Kidney (tissue), 14 donors: ENCODE data around the gene PRRC2B. TPM values are rescaled to one million over a fixed set of nuclear protein-coding genes. Genes with fewer than 3 reads are reported as not detected.

Experiments used
- DNase-seq, 5 donors: peaks; one replicate each; pipeline ENCODE4 v3.0.0-alpha.2; 2013 to 2020
- FAIRE-seq: peaks from 2 replicates; lab custom pipeline; 2012; peaks lifted over from hg19 to GRCh38; lab: Jason Lieb, UNC
- H3K27ac ChIP-seq, 2 donors: one replicate each; pipeline ENCODE4 v1.7.0; 2013; ENCODE audit warnings: low read depth in 2 of 2, low read length in 2 of 2, inconsistent platforms in 1 of 2
- H3K27me3 ChIP-seq: one replicate; pipeline ENCODE4 v1.7.1; 2013; ENCODE audit warnings: low read length, inconsistent platforms; ENCODE audit not compliant: control insufficient read depth, insufficient read depth
- H3K36me3 ChIP-seq, 3 donors: one replicate each; pipeline versions ENCODE4 v1.7.0 to v1.7.1; 2013; ENCODE audit warnings: low read length in 3 of 3, control low read depth in 1 of 3, inconsistent platforms in 1 of 3; ENCODE audit not compliant: insufficient read depth in 3 of 3, control insufficient read depth in 2 of 3
- H3K4me1 ChIP-seq, 3 donors: one replicate each; pipeline versions ENCODE4 v1.7.0 to v1.7.1; 2013; ENCODE audit warnings: low read length in 3 of 3, inconsistent platforms in 1 of 3, low read depth in 1 of 3; ENCODE audit not compliant: control insufficient read depth in 2 of 3, insufficient read depth in 2 of 3
- H3K4me3 ChIP-seq, 3 donors: one replicate each; pipeline versions ENCODE4 v1.7.0 to v1.8.1; 2013; ENCODE audit warnings: low read length in 3 of 3, control low read depth in 1 of 3, inconsistent platforms in 1 of 3
- H3K9ac ChIP-seq, 3 donors: one replicate each; pipeline versions ENCODE4 v1.7.0 to v1.7.1; 2013; ENCODE audit warnings: low read length in 3 of 3, control low read depth in 1 of 3, inconsistent platforms in 1 of 3
- H3K9me3 ChIP-seq, 3 donors: one replicate each; pipeline versions ENCODE4 v1.7.0 to v1.7.1; 2013; ENCODE audit warnings: low read length in 3 of 3, control low read depth in 1 of 3, inconsistent platforms in 1 of 3; ENCODE audit not compliant: control insufficient read depth in 2 of 3, insufficient read depth in 1 of 3
- intact Hi-C: fragments of 100-400 bp; cut with DNase I; formaldehyde crosslinking; loops from one replicate; pipeline ENCODE4 v1.11.1; 2022
- polyA plus RNA-seq: library from polyadenylated mRNA; stranded (reverse); fragments of 350-450 nt; fragmentation: Illumina TruSeq; extraction: RNeasy Lipid Tissue Mini Kit (QIAGEN cat#74804); gene quantifications from one replicate; pipeline ENCODE4 v1.2.3, GENCODE V29; 2014; ENCODE audit warnings: low read depth, low replicate concordance; ENCODE audit not compliant: insufficient read depth
- total RNA-seq: library from RNA; stranded (reverse); fragmentation: NEBNext Ultra II Directional; extraction: Animal tissue kit (Norgen Biotek cat#: 25700); gene quantifications from one replicate; pipeline ENCODE4 v1.2.1, GENCODE V29; 2021
- TF ChIP-seq, protein P1 (sequence below): IDR thresholded peaks from 3 replicates; pipeline ENCODE4 v1.5.1; 2012; ENCODE audit warnings: mild to moderate bottlenecking, moderate library complexity, borderline replicate concordance; ENCODE audit not compliant: insufficient read depth; ENCODE audit errors: extremely low read depth
- donor health status: control.
- donor health status: control.
- donor health status: control.
- donor health status: control.
- donor health status: control.
- donor health status: DM: yes; HTN: yes; CAD: no.
- donor health status: Normal renal cell carcinoma (clear cell type).

PRRC2B gene
- total and polyA plus RNA-seq, 2 donors from 2014 or later, result 37.4 to 227 TPM

DNA sequence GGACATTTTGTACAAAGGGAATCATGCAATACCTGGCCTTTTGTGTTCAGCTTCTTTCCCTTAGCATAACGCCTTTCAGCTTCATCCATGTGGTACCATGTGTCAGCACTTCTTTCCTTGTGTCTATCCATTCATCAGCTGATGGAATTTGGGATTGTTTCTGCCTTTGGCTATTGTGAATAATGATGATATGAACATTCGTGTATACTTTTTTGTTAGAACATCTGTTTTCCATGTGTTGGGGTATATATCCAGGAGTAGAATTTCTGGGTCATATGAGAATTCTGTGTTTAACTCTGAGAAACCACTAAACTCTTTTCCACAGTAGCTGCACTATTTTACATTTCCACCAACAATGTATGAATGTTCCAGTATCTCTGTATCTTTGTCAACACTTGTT is 14.8 kb upstream of the PRRC2B start:
- H3K27me3 ChIP-seq, result no peaks in the 10 kb centered on the region
- no peak overlapping the region for H3K27ac ChIP-seq
- TF ChIP-seq, protein P1, sequence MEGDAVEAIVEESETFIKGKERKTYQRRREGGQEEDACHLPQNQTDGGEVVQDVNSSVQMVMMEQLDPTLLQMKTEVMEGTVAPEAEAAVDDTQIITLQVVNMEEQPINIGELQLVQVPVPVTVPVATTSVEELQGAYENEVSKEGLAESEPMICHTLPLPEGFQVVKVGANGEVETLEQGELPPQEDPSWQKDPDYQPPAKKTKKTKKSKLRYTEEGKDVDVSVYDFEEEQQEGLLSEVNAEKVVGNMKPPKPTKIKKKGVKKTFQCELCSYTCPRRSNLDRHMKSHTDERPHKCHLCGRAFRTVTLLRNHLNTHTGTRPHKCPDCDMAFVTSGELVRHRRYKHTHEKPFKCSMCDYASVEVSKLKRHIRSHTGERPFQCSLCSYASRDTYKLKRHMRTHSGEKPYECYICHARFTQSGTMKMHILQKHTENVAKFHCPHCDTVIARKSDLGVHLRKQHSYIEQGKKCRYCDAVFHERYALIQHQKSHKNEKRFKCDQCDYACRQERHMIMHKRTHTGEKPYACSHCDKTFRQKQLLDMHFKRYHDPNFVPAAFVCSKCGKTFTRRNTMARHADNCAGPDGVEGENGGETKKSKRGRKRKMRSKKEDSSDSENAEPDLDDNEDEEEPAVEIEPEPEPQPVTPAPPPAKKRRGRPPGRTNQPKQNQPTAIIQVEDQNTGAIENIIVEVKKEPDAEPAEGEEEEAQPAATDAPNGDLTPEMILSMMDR, result no peak
- intact Hi-C loops, result no loop called here
- no peak overlapping the region for H3K4me3 ChIP-seq
- H3K9ac ChIP-seq, result no peak overlapping the region
- peaks cover 0 to 8% (median 2%) of the 10 kb centered on the region in 3 donors for H3K4me1 ChIP-seq
- H3K36me3 ChIP-seq, result no peaks in the 10 kb centered on the region
- no peaks in the 10 kb centered on the region for H3K9me3 ChIP-seq
- DNase-seq, result no peak
- no peak for FAIRE-seq

DNA sequence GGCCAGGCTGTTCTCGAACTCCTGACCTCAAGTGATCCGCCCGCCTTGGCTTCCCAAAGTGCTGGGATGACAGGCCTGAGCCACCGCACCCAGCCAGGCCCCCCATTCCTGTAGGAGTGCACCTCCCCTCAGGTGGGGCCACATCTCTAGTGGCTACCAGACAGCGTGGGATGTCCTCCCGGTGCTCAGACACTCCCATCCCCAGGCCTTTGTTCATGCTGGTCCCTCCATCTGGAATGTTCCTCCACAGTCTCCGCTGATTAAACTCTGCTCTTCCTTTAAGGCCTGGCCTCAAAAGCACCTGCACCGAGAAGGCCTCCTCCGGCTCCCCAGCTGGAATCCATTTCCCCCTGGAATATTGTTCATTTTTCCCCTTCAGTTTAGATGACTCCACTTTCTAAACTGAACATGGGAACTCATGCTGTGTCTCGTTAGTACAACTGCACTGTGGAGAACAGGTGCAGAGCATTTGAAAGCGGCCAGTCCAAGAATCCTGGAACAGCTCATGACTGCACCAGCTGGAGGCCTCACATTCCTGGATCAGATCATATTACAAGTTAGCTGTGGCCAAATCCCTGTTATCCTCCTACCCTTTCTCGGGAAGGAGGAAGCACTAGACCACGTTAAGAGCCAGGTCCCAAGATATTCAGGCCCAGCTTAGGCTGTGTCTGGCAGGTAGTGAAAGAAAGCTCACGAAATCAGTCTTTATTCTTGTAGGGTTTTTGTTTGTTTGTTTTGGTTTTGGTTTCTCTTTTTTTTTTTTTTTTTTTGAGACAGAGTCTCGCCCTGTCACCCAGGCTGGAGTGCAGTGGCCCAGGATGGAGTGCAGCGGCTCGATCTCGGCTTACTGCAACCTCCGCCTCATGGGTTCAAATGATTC is 10.8 kb upstream of the PRRC2B start:
- Histone ChIP-seq H3K4me1 (peaks cover 0 to 8% (median 2%) of the 10 kb centered on the region in 3 donors), H3K9me3 (no peaks in the 10 kb centered on the region), H3K9ac (peak overlapping the region in 2 of 3 donors; percentile 13 to 51), H3K27ac (peak overlapping the region; percentile 32 to 83), H3K36me3 (no peaks in the 10 kb centered on the region), H3K27me3 (no peaks in the 10 kb centered on the region), H3K4me3 (peak overlapping the region in 1 of 3 donors; percentile 13)
- TF ChIP-seq, protein P1, result no peak
- DNase-seq, result peak in 4 of 5 donors; percentile 83 to 97 (median 94)
- FAIRE-seq, result no peak
- intact Hi-C loops, result no loop called here

DNA sequence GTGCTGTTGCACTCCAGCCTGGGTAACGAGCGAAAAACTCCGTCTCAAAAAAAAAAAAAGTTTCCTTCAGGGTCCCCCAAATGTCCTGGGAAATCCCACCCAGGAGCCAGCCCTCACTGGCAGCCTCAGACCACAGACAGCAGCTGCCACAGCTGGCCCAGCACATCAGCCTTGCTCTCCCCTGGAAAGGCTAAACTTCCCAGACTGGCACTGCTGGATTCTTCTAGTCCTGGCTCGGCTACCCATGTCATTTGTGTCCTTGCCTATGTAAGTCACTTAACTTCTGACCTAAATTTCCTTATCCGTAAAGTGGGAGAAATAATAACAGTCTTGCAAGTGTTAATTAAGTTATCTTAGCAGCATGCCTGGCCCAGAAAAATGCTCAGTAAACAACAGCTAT is 8.6 kb upstream of the PRRC2B start:
- Histone ChIP-seq H3K4me1 (peaks cover 0 to 8% (median 2%) of the 10 kb centered on the region in 3 donors), H3K27ac (no peak overlapping the region), H3K36me3 (no peaks in the 10 kb centered on the region), H3K4me3 (no peak overlapping the region), H3K9me3 (no peaks in the 10 kb centered on the region), H3K27me3 (no peaks in the 10 kb centered on the region), H3K9ac (no peak overlapping the region)
- intact Hi-C loops, result no loop called here
- DNase-seq (no peak), FAIRE-seq (no peak)
- TF ChIP-seq, protein P1, result no peak
